ENCODE data around the gene KCNIP3.
A peak's percentile ranks its signal among the peaks of the same experiment; 100 is the strongest.
"Not testable (repeated sequence)": the region's sequence is repeated elsewhere in the genome, so short reads cannot be mapped to it uniquely, and the experiment has no call there.

KCNIP3 gene

DNA sequence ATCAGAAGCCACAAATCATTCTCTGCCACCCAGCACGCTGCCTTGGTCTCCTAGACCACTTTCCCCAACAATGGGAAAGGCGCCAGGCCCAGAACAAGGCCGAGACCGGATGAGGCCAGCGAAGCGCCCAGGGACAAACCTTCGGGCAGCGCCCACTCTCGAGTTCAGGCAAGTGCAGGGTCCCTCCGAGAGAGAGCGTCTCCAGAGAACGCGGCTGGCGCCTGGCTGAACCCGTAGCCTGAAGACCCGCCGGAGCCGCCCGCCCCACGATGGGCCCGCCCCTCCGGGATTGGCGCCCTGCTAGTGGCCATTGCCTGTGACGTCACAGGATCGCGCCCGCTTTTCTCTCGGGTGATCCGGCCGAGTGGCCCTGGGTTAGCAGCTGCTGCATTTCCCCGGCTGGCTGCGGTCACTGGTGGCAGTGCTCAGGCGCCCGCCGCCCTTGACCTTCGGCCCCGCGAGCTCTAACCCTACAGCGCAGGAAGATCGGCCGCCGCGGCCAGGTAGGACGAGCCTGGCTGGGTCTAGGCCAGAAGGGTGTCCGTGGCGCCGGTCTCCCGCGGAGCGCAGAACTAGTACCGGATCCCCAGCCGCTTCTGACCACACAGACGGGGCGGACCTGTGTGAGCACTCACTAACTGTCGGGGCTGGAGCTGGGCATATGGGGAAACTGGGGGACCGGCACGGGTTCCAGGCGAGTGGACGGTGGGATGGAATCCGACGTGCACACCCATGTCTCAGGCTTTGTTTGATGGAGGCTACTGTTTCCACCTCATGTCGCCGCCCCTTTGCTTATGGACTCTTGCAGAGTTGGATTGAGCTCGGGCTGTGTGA lies 105.4 kb downstream of the KCNIP3 start, which contains the start of gene FAHD2A:
Gene FAHD2A (plus strand): TSS at position 339 of the 834 bp plus-strand sequence. CDS start 2,851 bp downstream, outside the sequence.
- Histone ChIP-seq H3K4me3 (ENCODE audit: low read depth, low read length) (peak within 1 kb of the TSS; percentile 75), H3K9me3 (no peaks in the 10 kb centered on the region)

DNA sequence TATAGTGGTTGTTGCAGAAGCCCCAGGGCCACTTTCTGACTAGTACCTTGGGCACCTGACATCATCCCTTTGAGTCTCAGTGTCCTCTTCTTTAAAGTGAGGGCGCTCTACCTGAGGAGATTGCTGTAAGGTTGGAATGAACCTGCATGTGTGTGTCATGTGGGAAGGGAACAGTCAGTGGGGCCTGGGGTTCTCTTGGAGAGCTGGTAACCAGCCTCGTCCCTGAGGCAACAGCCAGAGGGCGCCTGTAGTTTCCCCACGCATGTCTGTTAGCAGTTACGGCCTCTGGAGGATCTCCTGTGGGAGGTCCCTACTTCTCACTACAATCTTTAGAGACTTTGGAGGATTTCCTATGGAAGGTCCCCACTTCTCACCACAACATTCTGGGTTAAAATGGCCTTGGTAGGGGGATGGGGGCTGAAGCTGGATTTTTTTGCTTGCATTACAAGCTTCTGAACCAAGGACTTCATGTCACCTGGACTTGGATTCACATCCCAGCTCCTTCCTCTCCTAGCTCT lies 106.1 kb downstream of the KCNIP3 start:
- H3K4me3 ChIP-seq (ENCODE audit: low read depth, low read length): peak overlapping the region; percentile 75
- DNase-seq: peak; percentile 19
- TF ChIP-seq, protein P1, sequence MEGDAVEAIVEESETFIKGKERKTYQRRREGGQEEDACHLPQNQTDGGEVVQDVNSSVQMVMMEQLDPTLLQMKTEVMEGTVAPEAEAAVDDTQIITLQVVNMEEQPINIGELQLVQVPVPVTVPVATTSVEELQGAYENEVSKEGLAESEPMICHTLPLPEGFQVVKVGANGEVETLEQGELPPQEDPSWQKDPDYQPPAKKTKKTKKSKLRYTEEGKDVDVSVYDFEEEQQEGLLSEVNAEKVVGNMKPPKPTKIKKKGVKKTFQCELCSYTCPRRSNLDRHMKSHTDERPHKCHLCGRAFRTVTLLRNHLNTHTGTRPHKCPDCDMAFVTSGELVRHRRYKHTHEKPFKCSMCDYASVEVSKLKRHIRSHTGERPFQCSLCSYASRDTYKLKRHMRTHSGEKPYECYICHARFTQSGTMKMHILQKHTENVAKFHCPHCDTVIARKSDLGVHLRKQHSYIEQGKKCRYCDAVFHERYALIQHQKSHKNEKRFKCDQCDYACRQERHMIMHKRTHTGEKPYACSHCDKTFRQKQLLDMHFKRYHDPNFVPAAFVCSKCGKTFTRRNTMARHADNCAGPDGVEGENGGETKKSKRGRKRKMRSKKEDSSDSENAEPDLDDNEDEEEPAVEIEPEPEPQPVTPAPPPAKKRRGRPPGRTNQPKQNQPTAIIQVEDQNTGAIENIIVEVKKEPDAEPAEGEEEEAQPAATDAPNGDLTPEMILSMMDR (IDR thresholded peaks at IDR 0.05; ENCODE audit: low read depth, low read length): peak; percentile 22
- H3K36me3 ChIP-seq, H3K9me3 ChIP-seq, H3K4me1 ChIP-seq, H3K27me3 ChIP-seq: not testable (repeated sequence)

More for the DNA sequence above, 105.4 kb downstream of the KCNIP3 start, which contains the start of gene FAHD2A:
- Histone ChIP-seq H3K4me1 (no peaks in the 10 kb centered on the region), H3K27me3 (no peaks in the 10 kb centered on the region), H3K36me3 (no peaks in the 10 kb centered on the region)
- TF ChIP-seq, protein P1 (IDR thresholded peaks at IDR 0.05; ENCODE audit: low read depth, low read length): no peak
- peak; percentile 92 for DNase-seq

DNA sequence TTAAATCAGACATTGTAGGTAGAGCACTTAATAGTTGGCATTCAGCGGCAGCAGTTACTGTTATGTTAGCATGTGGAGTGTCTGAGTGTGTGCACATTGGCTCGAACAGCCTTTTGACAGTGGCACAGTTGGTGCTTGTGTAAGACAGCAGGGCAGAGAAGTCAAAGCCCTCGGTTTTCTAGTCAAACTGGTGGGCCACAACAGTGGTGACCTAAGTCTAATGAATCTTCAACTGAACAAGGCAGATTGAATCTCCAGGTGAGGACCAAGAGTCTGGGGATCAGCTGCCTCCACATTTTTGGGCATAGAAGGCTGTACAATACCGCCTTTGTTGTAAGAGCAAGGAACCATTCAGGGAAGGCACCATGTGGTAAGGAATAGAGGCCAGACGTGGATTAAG lies 106.7 kb downstream of the KCNIP3 start:
- H3K9me3 ChIP-seq; H3K4me3 ChIP-seq (ENCODE audit: low read depth, low read length); H3K36me3 ChIP-seq; H3K4me1 ChIP-seq; H3K27me3 ChIP-seq; DNase-seq: not testable (repeated sequence)

DNA sequence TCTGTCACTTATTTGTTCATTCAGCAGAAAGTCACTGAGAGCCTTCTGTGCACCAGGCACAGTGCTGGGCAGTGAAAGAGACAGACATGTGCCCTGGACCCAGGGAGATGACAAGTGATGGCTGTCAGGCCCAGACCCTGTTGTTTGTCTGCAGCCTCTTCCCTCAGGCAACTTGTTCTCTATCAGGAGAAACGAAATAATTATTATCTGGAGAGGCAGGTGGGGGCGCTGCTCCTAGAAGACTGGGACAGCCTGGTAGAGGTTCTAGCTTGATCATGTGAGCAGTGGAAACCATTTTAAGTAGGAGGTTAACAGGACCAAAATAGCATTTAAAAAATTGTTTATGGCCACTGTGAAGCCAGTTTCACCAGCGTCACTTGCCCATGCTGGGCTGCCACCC lies 107.5 kb downstream of the KCNIP3 start:
- not testable (repeated sequence) for H3K4me3 ChIP-seq (ENCODE audit: low read depth, low read length); DNase-seq; H3K27me3 ChIP-seq; H3K36me3 ChIP-seq; H3K4me1 ChIP-seq; H3K9me3 ChIP-seq

DNA sequence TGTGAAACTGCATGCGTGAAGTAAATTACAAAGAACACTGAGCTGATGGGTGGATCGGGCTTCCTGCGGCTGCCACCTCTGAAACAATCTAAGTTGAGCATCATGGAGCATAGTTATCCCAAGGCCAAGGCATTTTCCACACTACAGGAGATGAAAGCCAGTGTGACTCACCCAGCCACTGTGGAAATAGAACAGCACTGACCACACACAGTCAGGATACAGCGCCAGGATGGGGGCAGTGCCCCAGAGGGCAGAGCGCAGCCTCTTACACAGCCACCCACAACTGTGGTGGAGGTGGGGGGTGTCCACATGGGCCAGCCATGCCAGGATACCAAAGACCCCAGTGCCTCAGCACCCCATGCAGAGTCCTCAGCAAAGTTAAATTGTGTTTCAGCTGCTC lies 114.1 kb downstream of the KCNIP3 start:
- H3K4me1 ChIP-seq; H3K4me3 ChIP-seq (ENCODE audit: low read depth, low read length); DNase-seq; H3K9me3 ChIP-seq; H3K27me3 ChIP-seq; H3K36me3 ChIP-seq: not testable (repeated sequence)

DNA sequence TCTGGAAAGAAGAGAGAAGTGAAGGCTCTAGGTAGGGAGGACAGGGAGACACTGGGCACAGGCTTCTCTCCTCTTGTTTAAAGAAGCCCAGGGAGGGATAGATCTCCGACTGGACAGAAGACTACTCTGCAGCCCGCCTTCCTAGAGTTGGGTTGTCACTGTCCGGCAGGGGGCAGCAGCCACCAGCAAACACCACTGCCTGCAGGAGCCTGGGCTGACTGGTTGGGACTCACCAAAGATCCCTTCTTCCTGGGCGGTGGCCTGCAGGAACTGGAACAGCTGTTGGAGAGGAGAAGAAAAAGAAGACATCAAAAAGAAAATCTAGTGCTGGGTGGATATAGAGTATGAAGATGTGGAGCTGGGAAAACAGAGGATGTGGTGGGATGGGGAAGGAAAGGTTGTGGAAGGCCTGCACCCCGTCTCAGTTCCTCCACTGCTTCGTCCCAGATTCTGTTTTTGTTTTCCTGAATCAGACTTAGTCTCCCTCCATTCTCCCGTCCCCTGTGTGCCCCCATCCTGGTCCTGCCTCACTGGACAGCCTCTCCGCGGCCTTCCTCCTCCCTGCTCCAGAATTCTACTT lies 117.0 kb downstream of the KCNIP3 start:
- not testable (repeated sequence) for H3K36me3 ChIP-seq; H3K4me3 ChIP-seq (ENCODE audit: low read depth, low read length); H3K9me3 ChIP-seq; H3K4me1 ChIP-seq; H3K27me3 ChIP-seq
- peak; percentile 69 for DNase-seq
- TF ChIP-seq, protein P1 (IDR thresholded peaks at IDR 0.05; ENCODE audit: low read depth, low read length): peak; percentile 61

DNA sequence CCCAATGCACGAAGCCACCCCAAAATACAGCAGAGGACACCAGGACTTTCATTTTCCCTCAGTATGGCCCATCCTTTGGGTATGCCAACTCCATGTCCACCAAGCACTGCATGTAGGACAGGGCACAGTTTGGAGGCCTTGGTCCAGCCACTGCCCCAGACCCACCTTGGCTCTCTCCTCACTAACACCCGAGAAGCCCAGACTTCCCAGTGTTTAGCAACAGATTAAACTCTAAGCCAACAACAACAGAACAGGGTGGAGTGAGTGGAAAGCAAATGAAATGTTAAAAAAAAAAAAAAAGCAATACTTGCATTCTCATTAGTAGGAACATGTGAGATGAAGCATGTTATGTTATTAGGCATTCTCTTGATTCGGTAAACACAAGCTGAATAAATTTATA lies 118.0 kb downstream of the KCNIP3 start:
- not testable (repeated sequence) for H3K4me1 ChIP-seq; H3K9me3 ChIP-seq; H3K27me3 ChIP-seq; H3K36me3 ChIP-seq; DNase-seq; H3K4me3 ChIP-seq (ENCODE audit: low read depth, low read length)

DNA sequence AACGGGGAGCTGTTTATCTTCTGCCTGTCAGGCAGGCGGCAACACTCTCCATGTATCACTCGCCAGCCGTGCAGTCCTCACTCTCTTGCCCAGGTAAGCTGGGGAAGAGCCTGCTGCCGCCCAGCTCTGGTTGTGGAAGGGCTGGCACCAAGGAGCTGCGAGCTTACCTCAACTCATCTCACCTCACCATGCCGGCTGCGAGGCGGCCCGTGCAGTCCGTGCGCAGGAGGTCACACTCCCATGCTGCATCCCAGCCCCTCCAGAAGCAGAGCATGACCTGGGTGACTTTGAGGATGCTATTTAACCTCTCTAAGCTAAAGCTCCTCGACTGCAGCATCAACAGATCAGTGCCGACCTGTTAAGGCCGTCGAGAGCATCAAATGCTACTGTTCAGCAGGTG lies 118.4 kb downstream of the KCNIP3 start:
- H3K9me3 ChIP-seq; DNase-seq; H3K36me3 ChIP-seq; H3K4me1 ChIP-seq; H3K27me3 ChIP-seq; H3K4me3 ChIP-seq (ENCODE audit: low read depth, low read length): not testable (repeated sequence)

DNA sequence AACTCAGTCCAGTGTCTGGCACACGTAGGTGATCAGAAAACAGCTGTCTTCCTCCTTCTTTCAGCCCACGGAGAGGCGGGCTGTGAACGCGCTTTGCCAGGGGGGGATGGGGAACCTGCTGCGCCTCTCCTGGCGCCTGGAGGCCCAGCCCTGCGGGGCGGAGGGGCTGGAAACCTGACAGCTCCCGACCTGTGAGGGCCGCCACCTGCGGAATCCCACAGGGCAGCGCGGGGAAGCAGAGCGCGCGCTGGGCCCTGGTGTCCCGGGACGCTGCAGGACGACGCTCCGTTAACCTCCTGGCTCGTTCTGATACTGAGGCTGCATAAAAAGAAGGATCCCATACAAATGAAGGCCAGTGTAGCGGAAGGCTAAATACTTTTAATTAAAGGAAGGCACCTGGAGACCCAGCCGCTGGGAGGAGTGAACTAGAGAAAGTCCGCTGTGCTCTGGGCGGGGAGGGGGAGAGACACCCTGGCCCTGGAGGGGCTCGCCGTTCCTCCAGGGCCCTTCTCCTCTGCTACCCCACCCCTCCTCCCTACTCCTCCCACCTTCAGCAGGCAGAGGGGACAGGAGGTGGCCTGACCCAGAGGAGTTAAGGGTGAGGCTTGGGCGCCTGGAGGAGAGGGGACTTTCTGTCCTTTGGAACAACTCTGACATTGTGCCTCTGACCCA lies 130.2 kb downstream of the KCNIP3 start:
- H3K9me3 ChIP-seq; H3K27me3 ChIP-seq; H3K4me1 ChIP-seq; DNase-seq; H3K36me3 ChIP-seq; H3K4me3 ChIP-seq (ENCODE audit: low read depth, low read length): not testable (repeated sequence)

DNA sequence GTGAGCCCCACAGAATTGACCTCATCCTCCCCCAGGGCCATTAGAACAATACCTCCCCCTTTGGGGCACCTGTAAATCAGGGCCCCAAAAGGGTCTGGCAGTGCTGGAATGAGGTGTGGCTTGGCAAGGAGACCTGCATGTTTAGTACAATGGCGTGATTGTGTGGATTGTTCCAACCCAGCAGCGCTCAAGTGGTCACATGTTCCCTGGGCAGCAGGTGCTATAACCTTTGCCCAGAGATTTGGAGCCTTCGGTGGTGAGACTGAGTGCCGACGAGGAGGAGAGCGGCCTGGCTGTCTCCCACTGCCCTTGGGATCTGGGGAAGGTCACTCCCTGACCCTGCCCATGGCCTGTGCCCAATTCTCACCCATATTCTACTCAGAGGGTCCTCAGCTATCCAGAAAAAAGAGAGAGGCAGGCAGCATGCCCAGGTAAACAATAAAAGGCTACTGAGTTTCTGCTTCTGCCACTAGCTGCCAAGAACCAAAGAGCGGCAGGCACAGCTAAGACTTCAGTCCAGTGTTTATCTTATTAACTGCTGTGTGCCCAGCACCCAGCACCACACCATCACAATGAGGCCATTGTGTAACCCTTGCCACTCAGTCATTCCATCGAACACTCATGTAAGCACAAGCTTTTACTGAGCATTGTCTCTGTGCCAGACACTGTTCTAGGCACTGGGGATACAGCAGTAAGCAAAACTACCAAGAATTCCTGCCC lies 132.8 kb downstream of the KCNIP3 start:
- H3K36me3 ChIP-seq; DNase-seq; H3K4me1 ChIP-seq; H3K27me3 ChIP-seq; H3K9me3 ChIP-seq; H3K4me3 ChIP-seq (ENCODE audit: low read depth, low read length): not testable (repeated sequence)

DNA sequence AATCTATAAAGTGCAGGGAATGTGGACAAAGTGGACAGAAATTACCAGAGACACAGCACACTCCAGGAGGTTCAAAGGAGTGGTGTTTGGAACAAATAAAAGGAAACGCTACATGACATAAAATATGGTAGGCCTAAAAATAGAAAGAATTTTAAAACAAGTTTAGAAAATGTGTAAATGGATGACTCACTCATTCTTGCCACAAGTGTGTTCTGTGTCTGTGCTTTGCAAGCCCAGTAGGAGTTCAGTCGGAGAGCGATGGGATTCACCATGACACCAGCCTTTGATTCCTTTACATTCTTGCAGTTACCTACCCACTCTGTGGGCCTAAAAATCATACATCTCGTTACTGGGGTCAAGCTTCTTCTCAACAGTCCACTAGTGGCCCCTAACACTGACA lies 136.2 kb downstream of the KCNIP3 start:
- not testable (repeated sequence) for H3K4me1 ChIP-seq, H3K36me3 ChIP-seq, H3K27me3 ChIP-seq

More for the DNA sequence above, 136.2 kb downstream of the KCNIP3 start:
- H3K4me3 ChIP-seq (ENCODE audit: low read depth, low read length); DNase-seq; H3K9me3 ChIP-seq: not testable (repeated sequence)

Data from BE2C (cell line).